Smooth muscle cell of the coronary artery (primary cell): Measurements from ENCODE around the gene NSD2. TPM values are rescaled to one million over a fixed set of nuclear protein-coding genes. Genes with fewer than 3 reads are reported as not detected.

Experiments used
- total RNA-seq: library from RNA; depleted of rRNA; stranded (reverse); fragments of >200 nt; gene quantifications from 2 replicates; pipeline ENCODE4 v1.2.3, GENCODE V29; 2014; ENCODE audit warnings: low replicate concordance

NSD2 gene
- 25.9 and 30.6 TPM in 2 replicates for total RNA-seq

DNA sequence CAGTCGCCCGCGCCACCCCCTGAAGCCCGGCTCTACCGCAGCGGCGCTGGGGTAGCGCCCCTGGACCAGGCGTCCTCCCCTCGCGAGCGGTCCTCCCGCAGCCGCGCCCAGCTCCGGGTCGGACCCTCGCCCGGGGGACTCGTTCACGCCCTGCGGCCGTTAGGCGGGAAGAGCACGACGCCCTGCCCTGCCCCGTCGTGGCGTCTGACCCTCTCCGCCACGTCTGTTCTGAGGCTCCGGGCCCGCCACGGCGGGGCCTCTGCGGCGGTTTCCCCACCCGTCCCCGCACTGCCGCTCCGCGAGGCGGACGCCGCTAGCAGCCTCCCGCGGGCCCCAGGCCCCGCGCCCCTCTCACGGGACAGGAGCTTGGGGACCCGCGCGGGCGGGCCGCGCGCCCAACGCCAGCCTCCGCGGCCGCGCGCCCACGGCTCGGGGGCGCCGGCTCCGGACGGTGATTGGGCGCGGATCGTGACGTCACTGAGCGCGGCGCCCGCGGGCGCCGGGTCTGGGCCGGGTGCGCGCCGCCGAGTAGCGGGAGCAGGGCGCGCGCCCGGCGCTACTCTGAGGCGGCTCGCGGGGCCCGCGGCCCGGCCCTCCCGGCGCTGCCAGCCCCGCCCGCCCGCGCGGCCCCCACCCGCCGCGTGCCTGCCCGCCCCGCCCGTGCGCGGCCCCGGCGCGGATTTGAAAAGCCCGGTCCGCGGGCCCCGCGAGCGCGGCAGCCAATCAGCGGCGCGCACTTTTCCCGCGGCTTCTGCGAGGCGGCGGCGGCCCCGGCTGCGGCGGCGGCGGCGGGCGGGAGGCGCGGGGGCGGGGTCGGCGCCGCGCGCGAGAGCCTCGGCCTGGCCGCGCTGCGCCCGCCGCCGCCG lies at the start of gene NSD2:
Gene NSD2 (plus strand): TSS at position 816 of the 866 bp plus-strand sequence. CDS start 29,262 bp downstream, outside the sequence.

GRCh38 chr4:1856071-1856942 lies 14.9 kb upstream of the NSD2 start, which contains the start of gene LETM1:
Gene LETM1, minus strand, starts transcription at chr4:1856156. Its CDS starts 206 bp downstream, at chr4:1855950.

DNA sequence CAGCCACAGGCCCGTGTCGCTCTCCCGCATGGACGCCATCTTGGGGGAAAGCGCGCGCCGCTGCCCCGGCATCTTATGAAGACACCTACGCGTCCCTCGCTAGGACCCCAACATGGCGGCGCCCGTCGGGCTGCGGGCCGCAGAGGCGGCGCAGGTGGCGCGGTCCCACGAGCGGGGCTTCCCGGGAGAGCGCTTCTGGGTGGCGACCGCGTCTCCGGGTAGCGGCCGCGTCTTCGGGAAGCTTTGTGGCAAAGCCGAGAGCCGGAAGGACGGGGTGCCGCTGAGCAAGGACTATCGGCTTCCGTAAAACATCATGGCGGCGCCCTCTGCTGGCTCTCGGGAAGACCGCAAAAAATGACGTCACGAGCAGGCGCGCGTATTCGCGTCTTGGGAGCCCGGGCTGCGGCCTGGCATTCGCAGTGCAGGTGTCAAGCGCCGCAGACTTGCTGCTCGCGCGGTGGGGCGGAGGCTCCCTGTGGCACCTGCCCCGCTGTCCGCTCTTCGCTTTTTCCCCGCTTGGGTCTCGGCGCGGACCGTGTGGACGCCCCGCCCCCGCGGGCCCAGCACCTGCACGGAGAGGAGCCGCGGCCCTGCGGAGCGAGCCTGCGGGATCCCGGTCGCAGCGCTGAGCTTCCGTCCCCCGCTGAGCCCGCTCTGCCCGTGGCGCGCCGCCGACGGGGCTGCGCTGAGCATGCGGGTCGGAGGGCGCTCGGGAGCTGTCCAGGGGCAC lies 137.9 kb downstream of the NSD2 start, which contains the start of gene NELFA:
Gene NELFA (minus strand): TSS at position 54 of the 730 bp plus-strand sequence. CDS start 15 bp downstream, at position 39.

Other genes starting within 250 kb of the NSD2 start
- 0.23 and 1.5 TPM in 2 replicates for gene FAM53A, start 187.1 kb upstream of the NSD2 start, total RNA-seq
- 18.8 and 45.2 TPM in 2 replicates for gene SLBP, start 159.1 kb upstream of the NSD2 start, total RNA-seq
- gene TMEM129, start 150.1 kb upstream of the NSD2 start, total RNA-seq, result 33.8 and 37.2 TPM in 2 replicates
- 1.8 and 7.1 TPM in 2 replicates for gene TACC3, start 149.9 kb upstream of the NSD2 start, total RNA-seq
- gene FGFR3, start 78.1 kb upstream of the NSD2 start, total RNA-seq, result 0.47 and 0.83 TPM in 2 replicates
- 93.3 and 95.6 TPM in 2 replicates for gene LETM1, start 15.2 kb upstream of the NSD2 start, total RNA-seq
- gene NELFA, start 137.6 kb downstream of the NSD2 start, total RNA-seq, result 12.6 and 14.9 TPM in 2 replicates
- under 0.01 and 0.12 TPM in 2 replicates for gene NAT8L, start 187.9 kb downstream of the NSD2 start, total RNA-seq